ENCODE measurements around the gene PHACTR1. TPM values are rescaled to one million over a fixed set of nuclear protein-coding genes. Genes with fewer than 3 reads are reported as not detected.

The PHACTR1 gene
- total and polyA plus RNA-seq, 2 experiments from 2014 or later: 11.2 to 33.9 TPM

DNA sequence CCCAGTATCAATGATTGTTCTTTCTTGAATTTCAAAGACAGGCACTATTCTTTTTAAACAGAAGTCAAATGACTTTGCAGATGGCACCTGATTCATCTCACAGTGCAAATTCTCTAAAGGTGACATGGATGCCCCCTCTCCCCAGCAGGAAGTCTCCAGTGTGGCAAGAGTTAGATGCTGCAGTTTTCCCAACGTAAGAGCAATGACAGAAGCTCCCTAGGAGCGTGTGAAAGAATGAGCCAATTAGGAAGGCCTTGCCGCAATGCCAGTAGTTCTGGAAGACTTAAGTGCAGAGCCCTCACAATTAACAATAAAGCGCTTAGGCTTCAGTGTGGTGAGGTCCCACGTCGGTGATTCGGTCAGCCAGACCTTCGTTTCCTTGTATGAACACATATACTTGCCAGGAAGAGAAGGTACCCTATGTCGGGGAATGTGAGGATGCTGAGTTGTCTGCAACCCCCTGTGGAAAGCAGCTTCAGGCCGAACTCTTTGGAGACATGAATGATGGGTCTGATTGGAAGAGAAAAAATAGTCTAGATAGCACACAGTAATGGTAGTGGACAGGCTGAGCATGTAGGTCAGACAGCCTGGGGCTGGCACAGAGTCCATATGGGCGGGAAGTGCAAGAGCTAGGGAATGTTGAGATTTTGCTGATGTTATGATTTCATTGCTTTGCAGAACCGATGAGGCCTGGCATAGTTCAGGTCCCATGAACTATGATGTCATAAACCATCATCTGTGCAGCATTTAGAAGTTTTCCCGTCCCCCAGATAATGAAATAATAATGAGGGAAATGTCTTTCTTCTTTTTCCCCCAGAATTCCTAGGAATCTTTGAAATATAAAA lies 132.6 kb downstream of the PHACTR1 start:
- peak in 1 of 2 donors; percentile 35 for DNase-seq (ENCODE audit: low read depth in 1 of 2, low spot score in 1 of 2)
- no peak overlapping the region for H3K4me3 ChIP-seq
- H3K9me3 ChIP-seq (ENCODE audit: low read depth): no peaks in the 10 kb centered on the region
- peaks cover 55% of the 10 kb centered on the region for H3K27me3 ChIP-seq
- H3K27ac ChIP-seq: no peak overlapping the region
- no peaks in the 10 kb centered on the region for H3K36me3 ChIP-seq
- TF ChIP-seq, protein P1, sequence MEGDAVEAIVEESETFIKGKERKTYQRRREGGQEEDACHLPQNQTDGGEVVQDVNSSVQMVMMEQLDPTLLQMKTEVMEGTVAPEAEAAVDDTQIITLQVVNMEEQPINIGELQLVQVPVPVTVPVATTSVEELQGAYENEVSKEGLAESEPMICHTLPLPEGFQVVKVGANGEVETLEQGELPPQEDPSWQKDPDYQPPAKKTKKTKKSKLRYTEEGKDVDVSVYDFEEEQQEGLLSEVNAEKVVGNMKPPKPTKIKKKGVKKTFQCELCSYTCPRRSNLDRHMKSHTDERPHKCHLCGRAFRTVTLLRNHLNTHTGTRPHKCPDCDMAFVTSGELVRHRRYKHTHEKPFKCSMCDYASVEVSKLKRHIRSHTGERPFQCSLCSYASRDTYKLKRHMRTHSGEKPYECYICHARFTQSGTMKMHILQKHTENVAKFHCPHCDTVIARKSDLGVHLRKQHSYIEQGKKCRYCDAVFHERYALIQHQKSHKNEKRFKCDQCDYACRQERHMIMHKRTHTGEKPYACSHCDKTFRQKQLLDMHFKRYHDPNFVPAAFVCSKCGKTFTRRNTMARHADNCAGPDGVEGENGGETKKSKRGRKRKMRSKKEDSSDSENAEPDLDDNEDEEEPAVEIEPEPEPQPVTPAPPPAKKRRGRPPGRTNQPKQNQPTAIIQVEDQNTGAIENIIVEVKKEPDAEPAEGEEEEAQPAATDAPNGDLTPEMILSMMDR (IDR thresholded peaks at IDR 0.05; ENCODE audit: low read depth, low read length): no peak
- H3K4me1 ChIP-seq (ENCODE audit: low read depth): no peaks in the 10 kb centered on the region

DNA sequence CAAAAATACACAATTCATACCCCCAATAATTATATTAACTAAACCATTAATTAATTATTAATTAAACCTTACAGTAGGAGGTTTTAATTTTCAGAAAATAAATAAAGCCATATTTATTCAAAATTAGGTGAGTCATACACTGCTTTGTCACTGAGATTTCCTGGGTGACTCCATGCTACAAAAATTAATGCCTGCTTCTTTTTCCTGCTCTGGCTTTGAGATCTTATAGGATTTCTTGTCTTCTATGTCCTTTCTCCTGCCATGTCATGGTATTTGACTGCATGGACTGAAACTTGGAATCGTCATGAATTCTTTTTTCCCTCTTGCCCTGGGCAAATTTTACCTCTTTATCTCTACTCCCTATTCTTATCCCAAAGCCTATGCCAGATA lies 133.2 kb downstream of the PHACTR1 start:
- no peaks in the 10 kb centered on the region for H3K4me1 ChIP-seq (ENCODE audit: low read depth)
- TF ChIP-seq, protein P1 (IDR thresholded peaks at IDR 0.05; ENCODE audit: low read depth, low read length): no peak
- H3K4me3 ChIP-seq: no peak overlapping the region
- H3K9me3 ChIP-seq (ENCODE audit: low read depth): no peaks in the 10 kb centered on the region
- no peaks in the 10 kb centered on the region for H3K36me3 ChIP-seq
- no peak for DNase-seq (ENCODE audit: low read depth in 1 of 2, low spot score in 1 of 2)
- peaks cover 55% of the 10 kb centered on the region for H3K27me3 ChIP-seq
- no peak overlapping the region for H3K27ac ChIP-seq

DNA sequence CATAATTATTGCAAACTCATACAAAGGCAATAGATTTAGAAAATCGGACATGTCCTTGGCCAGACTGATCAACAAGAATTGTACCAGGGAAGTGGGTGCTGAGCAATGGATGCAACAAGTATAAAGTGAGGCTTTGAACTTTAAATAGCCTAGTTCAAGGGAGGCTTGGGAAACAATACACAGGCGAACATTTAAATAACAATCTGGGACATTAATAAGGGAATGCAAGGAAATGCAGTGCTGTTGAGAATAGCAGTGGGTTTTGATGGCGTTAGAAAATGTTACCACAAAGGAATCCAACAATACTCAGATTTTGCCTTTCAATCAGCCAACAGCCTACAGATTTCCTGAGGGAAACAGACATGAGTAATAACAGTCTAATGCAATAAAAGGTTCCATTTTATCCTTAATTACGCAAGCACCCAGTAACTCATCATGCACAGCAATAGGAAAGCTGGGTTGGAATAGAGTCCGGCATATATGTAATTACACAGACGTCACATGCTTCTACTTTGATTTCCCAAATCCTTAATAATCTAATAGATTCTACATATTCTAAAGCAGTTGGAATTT lies 134.6 kb downstream of the PHACTR1 start:
- Histone ChIP-seq H3K4me3 (no peak overlapping the region), H3K27ac (no peak overlapping the region), H3K27me3 (peaks cover 47% of the 10 kb centered on the region), H3K9me3 (ENCODE audit: low read depth) (no peaks in the 10 kb centered on the region), H3K4me1 (ENCODE audit: low read depth) (no peaks in the 10 kb centered on the region), H3K36me3 (no peaks in the 10 kb centered on the region)
- TF ChIP-seq, protein P1 (IDR thresholded peaks at IDR 0.05; ENCODE audit: low read depth, low read length): no peak
- DNase-seq (ENCODE audit: low read depth in 1 of 2, low spot score in 1 of 2): peak in 1 of 2 donors; percentile 71

DNA sequence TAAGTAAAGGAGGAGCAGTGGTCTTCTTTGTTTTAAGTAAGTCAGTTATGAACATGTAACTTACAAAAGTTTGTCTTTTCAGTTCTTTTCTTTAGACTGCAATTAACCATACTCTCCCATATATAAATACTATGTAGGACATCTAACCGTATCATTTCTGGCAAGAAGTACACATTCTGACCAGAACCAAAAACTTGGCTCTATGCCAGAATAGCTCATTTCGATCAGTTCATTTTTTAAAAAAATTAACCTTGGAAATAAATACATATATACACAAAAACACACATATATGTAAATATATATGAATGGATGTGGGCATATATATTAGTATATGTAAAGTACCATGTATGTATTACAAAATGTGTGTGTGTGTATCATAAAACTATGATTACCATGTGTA lies 145.0 kb downstream of the PHACTR1 start:
- no peaks in the 10 kb centered on the region for H3K4me1 ChIP-seq (ENCODE audit: low read depth)
- no peak for DNase-seq (ENCODE audit: low read depth in 1 of 2, low spot score in 1 of 2)
- H3K9me3 ChIP-seq (ENCODE audit: low read depth): no peaks in the 10 kb centered on the region
- H3K27me3 ChIP-seq: peaks cover 70% of the 10 kb centered on the region
- no peak overlapping the region for H3K27ac ChIP-seq
- TF ChIP-seq, protein P1 (IDR thresholded peaks at IDR 0.05; ENCODE audit: low read depth, low read length): no peak
- H3K4me3 ChIP-seq: no peak overlapping the region
- no peaks in the 10 kb centered on the region for H3K36me3 ChIP-seq

DNA sequence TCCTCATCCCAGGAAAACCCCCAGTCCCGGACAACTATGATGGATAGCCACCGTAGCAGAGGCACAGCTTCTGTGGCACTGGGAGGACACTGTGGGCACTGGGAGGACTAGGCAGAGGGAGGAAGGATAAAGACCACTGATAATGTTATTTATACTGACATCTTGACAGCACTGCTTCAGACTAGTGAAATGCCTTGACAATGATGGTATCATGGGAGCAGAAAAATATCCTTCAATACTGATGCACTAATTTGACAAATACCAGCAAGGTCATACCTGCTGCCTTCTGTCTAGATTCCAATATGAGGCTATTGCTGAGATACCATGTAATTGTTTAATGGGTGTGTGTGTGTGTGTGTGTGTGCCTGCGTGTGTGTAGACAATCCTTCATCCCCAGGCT lies 148.6 kb downstream of the PHACTR1 start:
- no peaks in the 10 kb centered on the region for H3K4me1 ChIP-seq (ENCODE audit: low read depth)
- H3K4me3 ChIP-seq: no peak overlapping the region
- H3K27ac ChIP-seq: no peak overlapping the region
- H3K27me3 ChIP-seq: peaks cover 91% of the 10 kb centered on the region
- TF ChIP-seq, protein P1 (IDR thresholded peaks at IDR 0.05; ENCODE audit: low read depth, low read length): no peak
- no peaks in the 10 kb centered on the region for H3K9me3 ChIP-seq (ENCODE audit: low read depth)
- no peak for DNase-seq (ENCODE audit: low read depth in 1 of 2, low spot score in 1 of 2)
- H3K36me3 ChIP-seq: no peaks in the 10 kb centered on the region
